CD4-positive, alpha-beta T cell treated with Interleukin-17A for 1 hour (primary cell): ENCODE data around the gene SMIM13.
A peak's percentile ranks its signal among the peaks of the same experiment; 100 is the strongest.

Experiments used
- DNase-seq: peaks from one replicate; pipeline ENCODE4 v3.0.0-alpha.2; 2020

SMIM13 gene

DNA sequence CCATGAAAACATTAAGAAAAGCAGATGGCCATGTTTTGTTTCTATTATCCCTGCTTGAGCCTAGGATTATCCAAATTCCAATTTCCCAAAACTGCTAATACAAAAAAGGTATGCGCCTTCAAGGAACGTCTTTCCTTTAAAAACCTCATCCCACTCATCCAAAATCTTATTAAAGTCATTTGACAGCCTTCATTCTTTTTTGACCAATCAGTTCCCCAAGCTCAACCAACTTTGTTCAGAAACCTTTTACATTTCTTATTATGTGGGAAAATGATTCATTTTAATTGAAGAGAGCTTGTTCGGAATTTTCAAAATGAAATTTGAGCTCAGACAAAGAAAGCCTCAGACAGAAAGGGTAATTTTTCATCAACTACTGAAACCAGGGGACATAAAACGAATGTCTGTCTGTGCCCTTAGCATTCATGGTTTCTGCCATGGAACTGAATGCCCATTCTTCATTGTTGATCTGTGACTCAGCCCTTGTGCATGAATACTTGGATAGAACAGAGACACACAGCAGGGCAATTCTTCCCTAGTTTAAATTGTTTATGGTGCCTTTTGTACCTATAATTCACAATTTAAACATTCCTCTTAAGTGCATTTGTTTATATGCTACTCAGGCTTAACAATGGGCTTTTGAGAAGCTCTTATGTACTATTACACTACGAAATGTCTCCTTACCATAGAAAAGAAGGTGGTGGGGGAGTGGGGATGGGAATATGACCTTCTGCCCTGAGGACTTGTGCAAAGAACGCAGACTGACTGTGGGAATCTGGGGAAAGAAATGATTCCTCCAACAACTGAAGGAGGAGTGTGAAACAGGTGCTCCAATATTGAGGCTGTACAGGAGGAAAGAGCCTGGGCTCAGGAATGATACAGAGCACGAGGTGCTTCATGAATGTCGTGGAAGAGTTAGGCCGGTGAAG lies 67.7 kb downstream of the SMIM13 start:
- DNase-seq: no peak

DNA sequence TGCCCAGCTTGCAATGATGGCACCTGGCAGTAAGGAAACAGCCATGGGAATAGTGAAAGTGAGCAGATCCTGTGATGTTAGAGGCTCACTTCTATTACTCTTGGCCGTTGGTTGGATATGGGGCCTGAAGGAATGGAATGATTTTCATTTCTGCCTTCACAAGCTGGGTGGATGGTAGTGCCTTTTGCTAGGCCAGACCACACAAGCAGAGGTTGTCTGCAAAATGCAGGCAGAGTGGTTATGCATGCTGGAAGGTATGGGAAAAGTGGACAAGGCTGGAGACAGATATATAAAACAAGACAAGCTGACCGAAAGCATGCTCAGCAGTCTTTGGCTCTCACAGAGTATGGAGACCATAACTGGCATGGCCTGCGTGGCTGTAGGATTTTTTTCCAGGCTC lies 68.6 kb downstream of the SMIM13 start:
- DNase-seq: no peak

DNA sequence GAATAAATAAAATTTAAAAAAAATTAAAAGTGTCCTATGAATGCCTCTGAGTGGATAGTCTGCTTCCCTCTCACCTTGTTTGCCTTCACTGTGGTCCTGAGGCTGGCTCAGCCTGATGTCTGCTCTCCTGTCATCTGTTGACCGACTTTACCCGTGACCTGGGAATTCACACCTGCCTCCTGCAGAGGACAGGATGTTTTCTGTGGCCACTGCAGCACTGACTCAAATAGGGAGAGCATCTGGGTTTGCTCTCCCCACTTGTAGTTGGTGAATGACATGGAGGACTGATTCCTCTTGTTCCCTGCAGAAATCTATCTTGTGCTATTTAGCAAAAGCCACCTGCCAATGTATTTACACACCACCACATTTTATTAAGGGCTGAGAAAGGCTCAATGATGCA lies 70.3 kb downstream of the SMIM13 start:
- DNase-seq: no peak

DNA sequence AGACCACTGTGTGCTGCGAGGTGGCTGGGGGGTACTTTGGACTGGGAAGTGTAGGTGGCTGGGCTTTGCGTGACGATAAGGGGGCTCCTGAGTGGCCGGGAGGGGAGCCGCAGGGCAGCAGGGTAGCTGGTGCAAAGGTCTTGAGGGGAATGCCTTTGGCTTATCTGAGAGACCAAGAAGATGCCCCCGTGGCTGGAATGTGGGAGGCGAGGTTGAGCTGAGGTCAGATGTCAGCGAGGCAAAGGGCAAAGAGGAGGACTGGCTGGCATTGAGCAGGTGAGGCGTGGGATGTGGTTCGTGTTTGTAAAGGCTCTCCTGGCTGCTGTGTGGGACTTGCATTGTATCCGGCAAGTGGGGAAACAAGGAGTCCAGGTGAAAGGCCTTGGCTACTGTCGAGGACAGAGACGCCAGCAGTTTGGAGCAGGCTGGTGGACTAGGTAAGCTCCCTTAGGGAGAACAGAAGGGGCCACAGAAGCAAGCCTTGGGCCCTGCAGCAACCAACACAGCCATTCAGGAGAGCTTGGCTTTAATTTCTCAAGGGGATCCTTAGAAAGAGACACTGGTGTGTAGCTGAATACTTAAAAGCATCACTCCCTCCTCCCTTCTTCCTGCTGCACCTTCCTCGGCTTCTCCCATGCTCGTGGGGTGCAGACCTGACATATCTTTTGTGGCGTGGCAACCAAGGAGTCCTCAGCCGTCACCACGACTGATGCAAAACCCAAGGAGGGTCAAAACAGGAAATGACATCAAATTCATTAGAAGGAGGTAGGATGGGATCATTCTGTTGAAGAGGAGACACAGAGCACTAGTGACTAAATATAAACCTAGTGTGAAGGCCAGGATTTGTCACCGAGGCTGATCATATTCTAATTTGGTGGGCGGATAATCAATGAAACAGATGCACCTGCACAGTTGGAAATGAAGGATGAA lies 71.3 kb downstream of the SMIM13 start:
- DNase-seq: no peak

DNA sequence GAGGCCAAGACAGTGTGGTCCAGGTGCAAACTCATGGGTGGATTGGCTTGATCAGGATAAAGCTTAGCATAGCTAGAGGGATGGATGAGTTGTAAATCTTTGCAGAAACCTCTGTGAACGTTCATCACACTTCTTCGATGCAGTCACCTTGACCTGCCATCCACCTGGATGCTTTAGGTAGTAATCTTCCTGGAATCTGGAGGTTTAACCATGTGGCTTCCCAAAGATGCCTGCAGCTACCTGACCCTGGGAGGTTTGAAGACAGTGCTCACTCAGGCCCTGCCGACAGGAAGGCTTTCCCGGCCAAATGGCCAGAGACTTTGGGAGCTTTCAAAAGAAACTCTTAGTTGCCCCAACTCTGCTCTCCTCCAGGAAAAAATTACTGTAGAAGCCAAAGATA lies 73.3 kb downstream of the SMIM13 start:
- DNase-seq: no peak

DNA sequence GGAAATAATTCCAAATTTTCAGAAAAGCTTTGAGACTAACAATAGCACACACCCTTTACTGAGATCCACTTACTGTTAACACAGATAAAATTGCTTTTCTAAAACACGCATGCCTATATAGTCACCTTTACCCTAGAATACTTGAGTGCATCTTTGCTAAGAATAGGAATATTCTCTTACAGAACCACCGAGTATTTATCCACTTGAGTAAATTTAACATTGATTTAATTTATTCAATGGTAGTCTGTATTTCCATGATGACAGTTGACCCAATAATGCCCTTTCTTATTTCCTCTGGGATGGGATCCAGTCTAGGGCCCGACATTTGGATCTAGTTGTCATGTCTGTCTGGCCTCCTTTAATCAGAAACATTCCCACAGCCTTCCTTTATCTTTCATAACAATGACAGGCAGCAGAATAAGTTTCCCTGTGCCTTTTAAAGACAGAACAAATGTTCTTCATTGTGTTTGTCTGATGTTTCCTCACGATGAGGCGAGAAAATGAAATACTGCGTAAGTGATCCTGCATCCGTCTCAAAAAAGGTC lies 74.5 kb downstream of the SMIM13 start:
- DNase-seq: no peak

DNA sequence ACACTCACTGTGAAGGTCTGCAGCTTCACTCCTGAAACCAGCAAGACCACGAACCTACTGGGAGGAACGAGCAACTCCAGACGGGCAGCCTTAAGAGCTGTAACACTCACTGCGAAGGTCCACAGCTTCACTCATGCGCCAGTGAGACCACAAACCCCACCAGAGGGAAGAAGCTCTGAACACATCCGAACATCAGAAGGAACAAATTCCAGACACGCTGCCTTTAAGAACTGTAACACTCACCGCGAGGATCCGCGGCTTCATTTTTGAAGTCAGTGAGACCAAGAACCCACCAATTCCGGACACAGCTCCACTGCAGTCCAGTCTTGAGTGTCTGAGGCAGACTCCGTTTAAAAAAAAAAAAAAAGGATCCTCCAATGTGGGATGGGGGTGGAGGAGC lies 78.3 kb downstream of the SMIM13 start:
- DNase-seq: no peak

DNA sequence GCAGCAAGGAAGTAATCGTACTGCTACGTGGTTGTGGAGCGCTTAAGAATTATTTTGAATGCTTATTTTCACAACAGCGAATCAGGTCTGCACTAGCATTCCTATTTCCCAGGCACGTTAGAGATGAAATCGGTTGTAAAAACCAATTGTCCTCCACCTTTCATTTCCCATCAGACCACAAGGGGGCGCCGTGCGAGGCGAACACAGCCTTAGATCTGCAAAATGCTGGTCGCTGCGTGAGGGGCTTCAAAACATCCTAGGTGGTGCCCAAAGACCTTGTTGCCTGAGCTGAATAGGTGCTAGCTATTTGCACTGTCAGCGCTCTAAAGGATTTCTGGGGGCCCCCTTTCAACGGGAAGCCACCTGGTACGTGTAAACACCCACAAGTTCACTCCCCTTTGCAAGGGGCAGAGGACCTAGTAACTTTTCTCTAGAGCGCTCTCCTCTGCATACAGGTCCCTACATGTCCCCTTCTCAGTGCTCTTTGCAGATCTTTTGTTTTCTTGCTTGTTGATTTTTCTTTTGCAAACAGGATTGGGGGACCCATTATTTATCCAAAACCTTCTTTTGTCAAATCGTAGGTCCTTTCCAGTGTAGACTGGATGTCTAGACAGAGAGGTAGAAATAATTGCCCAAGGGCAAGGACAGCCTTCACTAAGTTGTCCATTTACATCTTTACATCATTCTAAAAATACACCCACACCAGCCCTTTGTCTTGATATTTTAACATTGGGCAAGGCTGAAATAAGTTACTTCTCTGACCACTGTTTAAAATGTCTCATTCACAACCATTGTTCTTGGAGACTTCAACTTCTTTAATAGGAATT lies 79.1 kb downstream of the SMIM13 start:
- DNase-seq: peak; percentile 77

DNA sequence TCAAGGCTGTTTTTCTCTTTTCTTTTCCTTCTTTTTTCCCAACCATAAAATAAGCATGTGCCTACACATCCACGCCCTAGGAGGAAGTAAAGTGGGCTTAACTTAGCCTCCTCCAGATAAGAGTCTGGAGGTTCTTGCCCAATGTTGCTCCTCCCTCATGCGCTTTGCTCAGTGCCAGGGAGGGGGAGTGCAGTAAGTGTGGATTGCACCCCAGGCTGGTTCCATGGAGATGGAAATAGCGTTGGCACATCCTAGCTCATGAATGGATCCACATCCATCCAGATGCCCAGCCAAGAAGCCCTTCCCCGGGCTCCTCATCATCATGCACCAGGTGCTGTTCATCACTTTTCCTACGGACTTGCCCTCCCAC lies 80.6 kb downstream of the SMIM13 start:
- no peak for DNase-seq

DNA sequence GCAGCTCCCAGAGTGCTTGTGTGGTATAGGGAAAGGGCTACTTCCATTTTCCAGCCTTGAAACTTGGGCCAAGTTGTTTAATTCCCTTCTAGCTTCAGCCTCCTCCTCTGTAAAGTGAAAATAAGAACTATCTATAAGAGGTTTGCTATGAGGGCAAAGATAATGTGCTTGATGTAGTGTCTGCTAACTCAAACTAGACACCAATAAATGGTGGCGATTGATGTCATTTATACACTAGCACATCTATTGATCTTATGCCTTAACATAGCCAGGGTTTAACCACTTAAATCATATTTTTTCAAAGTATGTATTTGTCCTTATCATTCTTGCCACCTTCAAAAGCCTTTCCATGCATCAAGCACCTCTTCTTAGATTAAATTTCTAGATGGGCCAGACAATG lies 83.6 kb downstream of the SMIM13 start:
- DNase-seq: no peak

DNA sequence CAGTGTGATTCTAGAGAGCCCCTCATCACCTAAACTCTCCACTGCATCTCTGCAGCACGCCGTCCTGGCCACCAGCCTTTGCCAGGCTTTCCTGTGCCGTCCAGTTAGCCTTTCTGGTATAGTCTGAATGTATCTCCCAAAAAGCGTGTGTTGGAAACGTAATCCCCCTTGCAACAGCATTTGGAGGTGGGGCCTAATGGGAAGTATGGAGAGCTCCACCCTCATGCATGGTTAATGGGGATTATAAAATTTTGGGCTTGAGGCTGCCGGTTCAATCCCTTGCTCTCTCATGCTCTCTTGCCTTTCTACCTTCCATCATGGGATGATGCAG lies 85.4 kb downstream of the SMIM13 start:
- no peak for DNase-seq

DNA sequence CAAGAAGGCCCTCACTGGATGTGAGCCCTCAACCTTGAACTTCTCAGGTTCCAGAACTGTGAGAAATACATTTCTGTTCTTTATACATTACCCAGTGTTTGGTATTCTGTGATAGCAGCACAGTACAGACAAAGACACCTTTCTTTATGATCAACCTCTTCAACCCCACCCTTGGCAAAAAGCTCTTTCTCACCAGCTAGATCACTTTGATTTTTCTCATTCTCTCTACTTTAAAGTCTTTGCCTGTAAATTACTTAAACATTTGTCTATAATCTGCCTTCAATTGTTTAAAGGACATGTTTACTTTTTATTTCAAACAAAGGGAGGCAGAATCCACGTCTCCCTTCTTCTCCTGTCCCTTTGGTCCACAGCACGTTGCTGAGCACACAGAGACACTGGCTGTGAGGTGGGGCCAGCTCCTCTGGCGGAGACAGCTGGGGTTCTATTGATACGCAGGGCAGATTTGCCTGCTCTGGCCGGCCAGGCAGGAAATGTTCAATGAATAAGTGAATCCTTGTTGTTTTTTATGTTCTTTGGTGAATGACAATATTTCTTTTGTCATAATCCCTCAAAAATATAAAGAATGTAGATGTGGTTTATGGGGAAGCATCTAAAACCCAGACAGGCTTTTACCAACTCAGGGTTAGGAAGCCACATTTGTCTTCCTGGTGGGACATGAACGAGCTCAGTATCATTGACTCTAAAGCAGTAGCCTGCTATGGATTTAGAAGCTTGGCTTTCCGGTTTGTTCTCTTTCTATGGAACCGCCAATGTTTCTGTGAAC lies 86.0 kb downstream of the SMIM13 start:
- no peak for DNase-seq

DNA sequence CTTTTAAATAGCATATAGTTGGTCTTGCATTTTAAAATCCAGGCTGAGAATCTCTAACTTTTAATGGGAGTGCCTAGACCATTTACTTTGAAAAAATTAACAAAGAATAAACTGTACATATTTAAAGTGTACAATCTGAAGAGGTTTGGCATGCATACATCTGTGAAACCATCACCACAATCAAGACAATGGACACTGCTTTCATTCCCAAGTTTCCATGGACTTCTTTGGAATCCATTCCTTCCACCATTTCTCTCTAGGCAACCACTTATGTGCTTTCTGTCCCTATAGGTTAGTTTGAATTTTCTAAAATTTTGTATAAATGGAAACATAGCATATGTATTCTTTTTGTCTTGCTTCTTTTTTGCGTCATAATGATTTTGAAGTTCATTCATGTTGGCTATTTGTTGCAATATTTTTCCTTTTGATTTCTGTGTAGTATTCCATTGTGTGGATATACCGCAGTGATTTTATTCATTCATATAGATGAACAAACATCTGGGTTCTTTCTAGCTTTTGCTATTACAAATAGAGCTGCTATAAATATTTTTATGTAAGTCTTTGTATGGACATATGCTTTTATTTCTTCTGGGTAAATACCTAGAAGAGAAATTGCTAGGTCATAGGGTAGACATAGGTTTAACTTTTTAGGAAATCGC lies 88.0 kb downstream of the SMIM13 start:
- no peak for DNase-seq

DNA sequence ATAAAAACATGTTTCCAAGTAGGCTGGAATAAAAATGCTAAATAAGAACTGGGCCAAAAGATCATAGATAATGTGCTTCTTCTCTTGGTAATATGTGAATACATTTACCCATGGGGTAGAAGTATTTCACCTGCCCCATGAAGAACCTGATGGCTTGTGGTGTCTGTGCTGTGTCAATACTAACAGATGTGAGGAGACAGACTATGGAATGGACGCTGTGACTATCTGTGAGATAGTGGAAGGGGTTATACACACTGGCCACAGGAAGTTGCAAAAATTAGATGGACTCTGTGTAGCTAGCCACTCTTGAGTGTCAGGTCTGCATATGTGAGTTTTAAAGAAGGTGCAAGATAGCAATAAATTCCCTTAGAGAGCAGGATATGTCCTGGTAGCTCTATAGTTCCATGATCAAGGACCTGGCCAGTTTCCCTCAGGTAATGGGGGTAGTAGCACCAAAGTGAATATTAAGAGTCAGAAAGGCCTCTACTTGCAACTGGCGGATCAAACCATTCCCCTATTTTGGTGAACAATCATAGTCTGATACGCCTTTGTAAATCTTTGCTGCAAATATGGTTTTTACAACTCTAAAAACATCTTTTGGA lies 90.2 kb downstream of the SMIM13 start:
- DNase-seq: no peak

DNA sequence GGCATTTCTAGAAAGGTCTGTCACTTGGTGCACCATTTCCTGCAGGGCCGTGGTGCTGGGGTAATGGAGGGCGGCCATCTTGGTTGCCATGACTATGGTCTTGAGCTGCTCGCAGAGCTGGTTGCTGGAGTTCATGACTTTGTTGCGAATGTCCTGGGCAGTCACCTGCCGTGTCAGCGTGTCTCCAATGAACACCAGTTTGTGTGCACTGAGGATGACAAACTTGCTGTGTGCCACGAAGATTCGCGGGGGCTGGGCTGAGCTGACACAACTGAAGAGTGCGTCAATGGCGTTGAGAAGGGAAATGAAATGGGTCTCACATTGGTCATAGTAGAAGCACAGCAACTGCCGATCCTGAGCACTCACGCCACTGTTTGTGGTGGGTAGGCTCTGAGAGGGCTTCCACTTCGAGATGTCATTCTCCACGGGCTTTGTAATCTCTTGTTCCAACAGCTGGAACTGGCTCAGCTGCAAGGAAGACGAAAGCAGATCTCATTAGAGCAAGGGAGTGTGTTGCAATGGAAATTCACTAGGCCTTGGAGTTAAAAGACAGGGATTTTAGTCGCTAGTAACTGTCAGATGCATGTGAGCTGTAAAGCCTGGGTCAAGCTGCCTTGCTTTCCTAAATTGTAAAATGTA lies 91.7 kb downstream of the SMIM13 start:
- no peak for DNase-seq

DNA sequence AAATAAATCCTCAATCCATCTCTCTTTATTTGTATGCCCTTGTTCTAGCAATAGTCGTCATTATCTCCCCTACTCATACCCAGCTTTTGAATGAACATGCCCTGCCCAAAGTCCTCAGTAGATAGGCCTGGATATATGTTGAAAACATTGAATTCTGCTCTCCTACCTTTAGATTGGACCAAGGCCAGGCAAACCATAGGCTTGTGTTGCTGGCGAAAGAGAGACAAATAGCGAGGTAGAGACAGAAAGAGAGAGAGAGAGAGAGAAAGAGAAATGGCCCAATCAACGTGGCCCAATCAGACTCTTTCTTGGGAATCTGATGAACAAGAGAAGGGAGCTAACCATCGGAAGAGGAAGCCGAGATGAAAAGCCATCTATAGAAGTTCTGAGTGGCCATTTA lies 93.7 kb downstream of the SMIM13 start:
- no peak for DNase-seq
